HL-60 (cell line): ENCODE results near the gene BBIP1.

ENCODE experiments used
- POLR2AphosphoS5 ChIP-seq: IDR thresholded peaks from 2 replicates; pipeline ENCODE4 v1.6.1; 2012; ENCODE audit warnings: low read depth
- TF ChIP-seq, protein P1 (sequence below): IDR thresholded peaks from one replicate; pipeline ENCODE4 v1.5.1; 2011; ENCODE audit warnings: low read length, control low read depth, inconsistent platforms; ENCODE audit not compliant: insufficient read depth

GRCh38 chr10:110893559-110894179 lies 25.3 kb downstream of the BBIP1 start:
- TF ChIP-seq, protein P1, sequence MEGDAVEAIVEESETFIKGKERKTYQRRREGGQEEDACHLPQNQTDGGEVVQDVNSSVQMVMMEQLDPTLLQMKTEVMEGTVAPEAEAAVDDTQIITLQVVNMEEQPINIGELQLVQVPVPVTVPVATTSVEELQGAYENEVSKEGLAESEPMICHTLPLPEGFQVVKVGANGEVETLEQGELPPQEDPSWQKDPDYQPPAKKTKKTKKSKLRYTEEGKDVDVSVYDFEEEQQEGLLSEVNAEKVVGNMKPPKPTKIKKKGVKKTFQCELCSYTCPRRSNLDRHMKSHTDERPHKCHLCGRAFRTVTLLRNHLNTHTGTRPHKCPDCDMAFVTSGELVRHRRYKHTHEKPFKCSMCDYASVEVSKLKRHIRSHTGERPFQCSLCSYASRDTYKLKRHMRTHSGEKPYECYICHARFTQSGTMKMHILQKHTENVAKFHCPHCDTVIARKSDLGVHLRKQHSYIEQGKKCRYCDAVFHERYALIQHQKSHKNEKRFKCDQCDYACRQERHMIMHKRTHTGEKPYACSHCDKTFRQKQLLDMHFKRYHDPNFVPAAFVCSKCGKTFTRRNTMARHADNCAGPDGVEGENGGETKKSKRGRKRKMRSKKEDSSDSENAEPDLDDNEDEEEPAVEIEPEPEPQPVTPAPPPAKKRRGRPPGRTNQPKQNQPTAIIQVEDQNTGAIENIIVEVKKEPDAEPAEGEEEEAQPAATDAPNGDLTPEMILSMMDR: no peak
- no peak for TF ChIP-seq POLR2AphosphoS5
